K562 (cell line): ENCODE results near the gene NUP205. TPM values are rescaled to one million over a fixed set of nuclear protein-coding genes. Genes with fewer than 3 reads are reported as not detected.

Experiments
- FOXA1 ChIP-seq: fragments of 450-650 bp; IDR thresholded peaks from 2 replicates; pipeline ENCODE4 v1.6.1; 2016; ENCODE audit warnings: mild to moderate bottlenecking, borderline replicate concordance
- HMGN3 ChIP-seq: IDR thresholded peaks from 2 replicates; pipeline ENCODE4 v1.6.1; 2011; ENCODE audit warnings: borderline replicate concordance, low read depth, mild to moderate bottlenecking, mixed read lengths, low read length; ENCODE audit not compliant: insufficient read length; ENCODE audit errors: extremely low read depth
- NEUROD1 ChIP-seq: fragments of 150-350 bp; IDR thresholded peaks from 2 replicates; pipeline ENCODE4 v1.6.1; 2014; ENCODE audit warnings: borderline replicate concordance, low read length, low read depth; ENCODE audit not compliant: partially characterized antibody
- ZNF780A ChIP-seq: fragments of 250-450 bp; sonication (Bioruptor Pico); IDR thresholded peaks from 2 replicates; pipeline ENCODE4 v1.5.0; 2021; ENCODE audit warnings: mild to moderate bottlenecking
- polyA plus RNA-seq, 8 experiments: library from polyadenylated mRNA; depleted of rRNA in 4 of 8; stranded (reverse) in 5 of 8; unstranded in 3 of 8; fragments of >200 nt; fragmentation: Nextera tagmentation in 2 of 8; fragmentation: Illumina TruSeq in 1 of 8; extraction: Ambion mirVana in 2 of 8; extraction: Trizol in 1 of 8; gene quantifications; 2 replicates each; pipeline versions ENCODE4 v1.2.1 to v1.2.3, GENCODE V29; 2011 to 2014; ENCODE audit warnings: inconsistent platforms in 1 of 8, missing spikeins in 1 of 8
- total RNA-seq, 7 experiments: library from RNA; depleted of rRNA in 6 of 7; stranded (reverse); fragments of >200 nt in 6 of 7; fragmentation: Illumina TruSeq in 2 of 7; extraction: Trizol in 2 of 7; gene quantifications; 2 replicates each; pipeline versions ENCODE4 v1.2.1 to v1.2.3, GENCODE V29; 2011 to 2021; ENCODE audit warnings: low replicate concordance in 1 of 7
- TF ChIP-seq, protein P1 (sequence below): fragments of 250-450 bp; sonication (Bioruptor Pico); IDR thresholded peaks from 2 replicates; pipeline ENCODE4 v1.8.0; 2022; ENCODE audit warnings: inconsistent platforms
- TF ChIP-seq, protein P2 (sequence below): fragments of 450-650 bp; IDR thresholded peaks from 2 replicates; pipeline ENCODE4 v1.6.1; 2016; ENCODE audit warnings: mild to moderate bottlenecking, moderate library complexity
- TF ChIP-seq, protein P3 (sequence below): fragments of 250-450 bp; sonication (Bioruptor Pico); IDR thresholded peaks from 2 replicates; pipeline ENCODE4 v1.4.0; 2020; ENCODE audit warnings: mild to moderate bottlenecking, moderate library complexity, borderline replicate concordance

Gene NUP205
- total and polyA plus RNA-seq, 9 of the 15 experiments (the other 6 are each of a cell fraction or from before 2014, with no cell fraction given): 101 to 282 (median 193) TPM

DNA sequence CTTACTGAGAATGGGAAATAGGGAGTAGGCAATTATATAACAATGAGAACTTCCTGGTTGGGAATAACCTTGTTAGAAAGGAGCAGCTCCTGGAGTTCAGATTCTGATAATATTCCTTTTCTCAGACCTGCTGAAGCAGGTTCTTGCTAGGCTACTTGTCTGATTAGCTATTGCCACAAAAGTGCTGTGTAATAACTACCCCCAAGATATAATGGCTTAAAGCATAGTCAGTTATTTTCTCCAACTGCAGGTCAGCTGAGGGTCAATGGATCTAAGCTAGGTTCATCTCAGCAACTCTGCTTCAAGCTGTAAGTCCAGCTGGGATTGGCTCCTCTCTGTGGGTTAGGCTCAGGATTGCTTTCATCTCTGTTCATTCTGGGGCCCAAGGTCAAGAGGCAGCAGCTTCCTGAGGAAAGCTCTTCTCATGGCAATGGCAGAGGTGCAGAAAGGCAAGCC is 38.5 kb upstream of the NUP205 start (continued):
- TF ChIP-seq, protein P1, sequence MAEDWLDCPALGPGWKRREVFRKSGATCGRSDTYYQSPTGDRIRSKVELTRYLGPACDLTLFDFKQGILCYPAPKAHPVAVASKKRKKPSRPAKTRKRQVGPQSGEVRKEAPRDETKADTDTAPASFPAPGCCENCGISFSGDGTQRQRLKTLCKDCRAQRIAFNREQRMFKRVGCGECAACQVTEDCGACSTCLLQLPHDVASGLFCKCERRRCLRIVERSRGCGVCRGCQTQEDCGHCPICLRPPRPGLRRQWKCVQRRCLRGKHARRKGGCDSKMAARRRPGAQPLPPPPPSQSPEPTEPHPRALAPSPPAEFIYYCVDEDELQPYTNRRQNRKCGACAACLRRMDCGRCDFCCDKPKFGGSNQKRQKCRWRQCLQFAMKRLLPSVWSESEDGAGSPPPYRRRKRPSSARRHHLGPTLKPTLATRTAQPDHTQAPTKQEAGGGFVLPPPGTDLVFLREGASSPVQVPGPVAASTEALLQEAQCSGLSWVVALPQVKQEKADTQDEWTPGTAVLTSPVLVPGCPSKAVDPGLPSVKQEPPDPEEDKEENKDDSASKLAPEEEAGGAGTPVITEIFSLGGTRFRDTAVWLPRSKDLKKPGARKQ (CRISPR knock-in tag): no peak
- no peak for TF ChIP-seq FOXA1
- TF ChIP-seq, protein P2, sequence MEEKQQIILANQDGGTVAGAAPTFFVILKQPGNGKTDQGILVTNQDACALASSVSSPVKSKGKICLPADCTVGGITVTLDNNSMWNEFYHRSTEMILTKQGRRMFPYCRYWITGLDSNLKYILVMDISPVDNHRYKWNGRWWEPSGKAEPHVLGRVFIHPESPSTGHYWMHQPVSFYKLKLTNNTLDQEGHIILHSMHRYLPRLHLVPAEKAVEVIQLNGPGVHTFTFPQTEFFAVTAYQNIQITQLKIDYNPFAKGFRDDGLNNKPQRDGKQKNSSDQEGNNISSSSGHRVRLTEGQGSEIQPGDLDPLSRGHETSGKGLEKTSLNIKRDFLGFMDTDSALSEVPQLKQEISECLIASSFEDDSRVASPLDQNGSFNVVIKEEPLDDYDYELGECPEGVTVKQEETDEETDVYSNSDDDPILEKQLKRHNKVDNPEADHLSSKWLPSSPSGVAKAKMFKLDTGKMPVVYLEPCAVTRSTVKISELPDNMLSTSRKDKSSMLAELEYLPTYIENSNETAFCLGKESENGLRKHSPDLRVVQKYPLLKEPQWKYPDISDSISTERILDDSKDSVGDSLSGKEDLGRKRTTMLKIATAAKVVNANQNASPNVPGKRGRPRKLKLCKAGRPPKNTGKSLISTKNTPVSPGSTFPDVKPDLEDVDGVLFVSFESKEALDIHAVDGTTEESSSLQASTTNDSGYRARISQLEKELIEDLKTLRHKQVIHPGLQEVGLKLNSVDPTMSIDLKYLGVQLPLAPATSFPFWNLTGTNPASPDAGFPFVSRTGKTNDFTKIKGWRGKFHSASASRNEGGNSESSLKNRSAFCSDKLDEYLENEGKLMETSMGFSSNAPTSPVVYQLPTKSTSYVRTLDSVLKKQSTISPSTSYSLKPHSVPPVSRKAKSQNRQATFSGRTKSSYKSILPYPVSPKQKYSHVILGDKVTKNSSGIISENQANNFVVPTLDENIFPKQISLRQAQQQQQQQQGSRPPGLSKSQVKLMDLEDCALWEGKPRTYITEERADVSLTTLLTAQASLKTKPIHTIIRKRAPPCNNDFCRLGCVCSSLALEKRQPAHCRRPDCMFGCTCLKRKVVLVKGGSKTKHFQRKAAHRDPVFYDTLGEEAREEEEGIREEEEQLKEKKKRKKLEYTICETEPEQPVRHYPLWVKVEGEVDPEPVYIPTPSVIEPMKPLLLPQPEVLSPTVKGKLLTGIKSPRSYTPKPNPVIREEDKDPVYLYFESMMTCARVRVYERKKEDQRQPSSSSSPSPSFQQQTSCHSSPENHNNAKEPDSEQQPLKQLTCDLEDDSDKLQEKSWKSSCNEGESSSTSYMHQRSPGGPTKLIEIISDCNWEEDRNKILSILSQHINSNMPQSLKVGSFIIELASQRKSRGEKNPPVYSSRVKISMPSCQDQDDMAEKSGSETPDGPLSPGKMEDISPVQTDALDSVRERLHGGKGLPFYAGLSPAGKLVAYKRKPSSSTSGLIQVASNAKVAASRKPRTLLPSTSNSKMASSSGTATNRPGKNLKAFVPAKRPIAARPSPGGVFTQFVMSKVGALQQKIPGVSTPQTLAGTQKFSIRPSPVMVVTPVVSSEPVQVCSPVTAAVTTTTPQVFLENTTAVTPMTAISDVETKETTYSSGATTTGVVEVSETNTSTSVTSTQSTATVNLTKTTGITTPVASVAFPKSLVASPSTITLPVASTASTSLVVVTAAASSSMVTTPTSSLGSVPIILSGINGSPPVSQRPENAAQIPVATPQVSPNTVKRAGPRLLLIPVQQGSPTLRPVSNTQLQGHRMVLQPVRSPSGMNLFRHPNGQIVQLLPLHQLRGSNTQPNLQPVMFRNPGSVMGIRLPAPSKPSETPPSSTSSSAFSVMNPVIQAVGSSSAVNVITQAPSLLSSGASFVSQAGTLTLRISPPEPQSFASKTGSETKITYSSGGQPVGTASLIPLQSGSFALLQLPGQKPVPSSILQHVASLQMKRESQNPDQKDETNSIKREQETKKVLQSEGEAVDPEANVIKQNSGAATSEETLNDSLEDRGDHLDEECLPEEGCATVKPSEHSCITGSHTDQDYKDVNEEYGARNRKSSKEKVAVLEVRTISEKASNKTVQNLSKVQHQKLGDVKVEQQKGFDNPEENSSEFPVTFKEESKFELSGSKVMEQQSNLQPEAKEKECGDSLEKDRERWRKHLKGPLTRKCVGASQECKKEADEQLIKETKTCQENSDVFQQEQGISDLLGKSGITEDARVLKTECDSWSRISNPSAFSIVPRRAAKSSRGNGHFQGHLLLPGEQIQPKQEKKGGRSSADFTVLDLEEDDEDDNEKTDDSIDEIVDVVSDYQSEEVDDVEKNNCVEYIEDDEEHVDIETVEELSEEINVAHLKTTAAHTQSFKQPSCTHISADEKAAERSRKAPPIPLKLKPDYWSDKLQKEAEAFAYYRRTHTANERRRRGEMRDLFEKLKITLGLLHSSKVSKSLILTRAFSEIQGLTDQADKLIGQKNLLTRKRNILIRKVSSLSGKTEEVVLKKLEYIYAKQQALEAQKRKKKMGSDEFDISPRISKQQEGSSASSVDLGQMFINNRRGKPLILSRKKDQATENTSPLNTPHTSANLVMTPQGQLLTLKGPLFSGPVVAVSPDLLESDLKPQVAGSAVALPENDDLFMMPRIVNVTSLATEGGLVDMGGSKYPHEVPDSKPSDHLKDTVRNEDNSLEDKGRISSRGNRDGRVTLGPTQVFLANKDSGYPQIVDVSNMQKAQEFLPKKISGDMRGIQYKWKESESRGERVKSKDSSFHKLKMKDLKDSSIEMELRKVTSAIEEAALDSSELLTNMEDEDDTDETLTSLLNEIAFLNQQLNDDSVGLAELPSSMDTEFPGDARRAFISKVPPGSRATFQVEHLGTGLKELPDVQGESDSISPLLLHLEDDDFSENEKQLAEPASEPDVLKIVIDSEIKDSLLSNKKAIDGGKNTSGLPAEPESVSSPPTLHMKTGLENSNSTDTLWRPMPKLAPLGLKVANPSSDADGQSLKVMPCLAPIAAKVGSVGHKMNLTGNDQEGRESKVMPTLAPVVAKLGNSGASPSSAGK: no peak
- TF ChIP-seq ZNF780A (CRISPR knock-in tag): no peak
- TF ChIP-seq, protein P3, sequence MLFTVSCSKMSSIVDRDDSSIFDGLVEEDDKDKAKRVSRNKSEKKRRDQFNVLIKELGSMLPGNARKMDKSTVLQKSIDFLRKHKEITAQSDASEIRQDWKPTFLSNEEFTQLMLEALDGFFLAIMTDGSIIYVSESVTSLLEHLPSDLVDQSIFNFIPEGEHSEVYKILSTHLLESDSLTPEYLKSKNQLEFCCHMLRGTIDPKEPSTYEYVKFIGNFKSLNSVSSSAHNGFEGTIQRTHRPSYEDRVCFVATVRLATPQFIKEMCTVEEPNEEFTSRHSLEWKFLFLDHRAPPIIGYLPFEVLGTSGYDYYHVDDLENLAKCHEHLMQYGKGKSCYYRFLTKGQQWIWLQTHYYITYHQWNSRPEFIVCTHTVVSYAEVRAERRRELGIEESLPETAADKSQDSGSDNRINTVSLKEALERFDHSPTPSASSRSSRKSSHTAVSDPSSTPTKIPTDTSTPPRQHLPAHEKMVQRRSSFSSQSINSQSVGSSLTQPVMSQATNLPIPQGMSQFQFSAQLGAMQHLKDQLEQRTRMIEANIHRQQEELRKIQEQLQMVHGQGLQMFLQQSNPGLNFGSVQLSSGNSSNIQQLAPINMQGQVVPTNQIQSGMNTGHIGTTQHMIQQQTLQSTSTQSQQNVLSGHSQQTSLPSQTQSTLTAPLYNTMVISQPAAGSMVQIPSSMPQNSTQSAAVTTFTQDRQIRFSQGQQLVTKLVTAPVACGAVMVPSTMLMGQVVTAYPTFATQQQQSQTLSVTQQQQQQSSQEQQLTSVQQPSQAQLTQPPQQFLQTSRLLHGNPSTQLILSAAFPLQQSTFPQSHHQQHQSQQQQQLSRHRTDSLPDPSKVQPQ (CRISPR knock-in tag): no peak
- no peak for TF ChIP-seq NEUROD1
- no peak for TF ChIP-seq HMGN3
